ENCODE measurements around the gene S1PR2. TPM values are rescaled to one million over a fixed set of nuclear protein-coding genes. Genes with fewer than 3 reads are reported as not detected.

The S1PR2 gene
- total and polyA plus RNA-seq, 9 of the 15 experiments (the other 6 are each of a cell fraction or from before 2014, with no cell fraction given): 1.5 to 3.9 (median 2.0) TPM

DNA sequence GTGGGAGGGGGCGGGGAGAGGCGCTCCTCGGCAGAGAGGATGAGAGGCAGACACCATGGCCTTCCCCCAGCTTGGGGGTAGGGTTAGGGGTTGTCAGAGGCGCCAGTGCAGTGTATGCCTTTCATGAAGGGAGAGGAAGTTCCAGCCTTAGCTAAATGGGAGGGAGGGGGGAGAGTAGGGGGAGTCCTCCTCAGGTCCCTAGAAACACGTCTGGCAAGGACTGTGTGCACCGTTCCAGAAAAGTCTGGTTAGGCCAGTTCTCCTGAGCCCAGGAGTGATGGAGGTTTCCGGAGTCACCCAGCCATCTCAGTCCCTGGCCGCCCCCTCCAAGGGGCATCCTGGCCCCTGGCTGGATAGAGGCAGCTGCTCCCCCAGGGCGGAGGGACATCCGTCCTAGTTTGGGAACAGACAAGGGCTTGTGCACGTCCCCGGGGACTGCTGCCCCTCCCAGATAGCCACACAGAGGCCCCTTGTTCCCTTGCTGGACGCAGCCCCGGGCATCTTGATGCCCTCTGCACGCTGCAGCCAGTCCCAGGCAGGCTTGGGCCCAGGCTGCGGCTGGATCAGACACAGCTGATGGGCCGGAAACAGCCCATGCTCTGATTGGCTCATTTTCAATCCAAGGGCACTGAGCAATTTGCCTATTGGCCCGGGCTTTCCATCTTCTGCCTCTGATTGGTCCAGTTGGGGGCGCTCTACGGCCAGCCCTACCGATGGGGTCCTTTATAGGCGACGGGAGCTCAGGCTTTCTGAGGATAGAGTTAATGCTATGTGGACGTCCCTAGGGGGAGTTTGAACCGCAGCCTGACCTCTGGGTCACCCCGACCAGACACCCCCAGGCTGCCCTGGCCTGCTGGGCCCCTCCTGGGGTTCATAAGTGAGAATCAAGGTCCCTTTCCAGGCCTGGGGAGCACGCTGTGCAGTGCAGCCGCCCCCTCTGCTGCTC is 3.8 kb downstream of the S1PR2 start (continued):
- TF ChIP-seq, protein P1, sequence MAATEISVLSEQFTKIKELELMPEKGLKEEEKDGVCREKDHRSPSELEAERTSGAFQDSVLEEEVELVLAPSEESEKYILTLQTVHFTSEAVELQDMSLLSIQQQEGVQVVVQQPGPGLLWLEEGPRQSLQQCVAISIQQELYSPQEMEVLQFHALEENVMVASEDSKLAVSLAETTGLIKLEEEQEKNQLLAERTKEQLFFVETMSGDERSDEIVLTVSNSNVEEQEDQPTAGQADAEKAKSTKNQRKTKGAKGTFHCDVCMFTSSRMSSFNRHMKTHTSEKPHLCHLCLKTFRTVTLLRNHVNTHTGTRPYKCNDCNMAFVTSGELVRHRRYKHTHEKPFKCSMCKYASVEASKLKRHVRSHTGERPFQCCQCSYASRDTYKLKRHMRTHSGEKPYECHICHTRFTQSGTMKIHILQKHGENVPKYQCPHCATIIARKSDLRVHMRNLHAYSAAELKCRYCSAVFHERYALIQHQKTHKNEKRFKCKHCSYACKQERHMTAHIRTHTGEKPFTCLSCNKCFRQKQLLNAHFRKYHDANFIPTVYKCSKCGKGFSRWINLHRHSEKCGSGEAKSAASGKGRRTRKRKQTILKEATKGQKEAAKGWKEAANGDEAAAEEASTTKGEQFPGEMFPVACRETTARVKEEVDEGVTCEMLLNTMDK (IDR thresholded peaks at IDR 0.05; ENCODE audit: borderline replicate concordance, insufficient read depth, low read depth, low read length, poor library complexity, severe bottlenecking): peak; percentile 54
- no peak for TF ChIP-seq JUND (IDR thresholded peaks at IDR 0.05; ENCODE audit: borderline replicate concordance, low read depth, low read length)
- no peak for TF ChIP-seq JUND (tag; IDR thresholded peaks at IDR 0.05; ENCODE audit: borderline replicate concordance, low read depth, low read length)
- no peak for TF ChIP-seq MEF2D (tag; conservative IDR thresholded peaks at IDR 0.05; ENCODE audit: low read depth)
- TF ChIP-seq SIRT6 (IDR thresholded peaks at IDR 0.05; ENCODE audit: low read depth, low read length): no peak
- TF ChIP-seq, protein P2, sequence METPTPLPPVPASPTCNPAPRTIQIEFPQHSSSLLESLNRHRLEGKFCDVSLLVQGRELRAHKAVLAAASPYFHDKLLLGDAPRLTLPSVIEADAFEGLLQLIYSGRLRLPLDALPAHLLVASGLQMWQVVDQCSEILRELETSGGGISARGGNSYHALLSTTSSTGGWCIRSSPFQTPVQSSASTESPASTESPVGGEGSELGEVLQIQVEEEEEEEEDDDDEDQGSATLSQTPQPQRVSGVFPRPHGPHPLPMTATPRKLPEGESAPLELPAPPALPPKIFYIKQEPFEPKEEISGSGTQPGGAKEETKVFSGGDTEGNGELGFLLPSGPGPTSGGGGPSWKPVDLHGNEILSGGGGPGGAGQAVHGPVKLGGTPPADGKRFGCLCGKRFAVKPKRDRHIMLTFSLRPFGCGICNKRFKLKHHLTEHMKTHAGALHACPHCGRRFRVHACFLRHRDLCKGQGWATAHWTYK (CRISPR knock-in tag; IDR thresholded peaks at IDR 0.05): no peak
- TF ChIP-seq, protein P3, sequence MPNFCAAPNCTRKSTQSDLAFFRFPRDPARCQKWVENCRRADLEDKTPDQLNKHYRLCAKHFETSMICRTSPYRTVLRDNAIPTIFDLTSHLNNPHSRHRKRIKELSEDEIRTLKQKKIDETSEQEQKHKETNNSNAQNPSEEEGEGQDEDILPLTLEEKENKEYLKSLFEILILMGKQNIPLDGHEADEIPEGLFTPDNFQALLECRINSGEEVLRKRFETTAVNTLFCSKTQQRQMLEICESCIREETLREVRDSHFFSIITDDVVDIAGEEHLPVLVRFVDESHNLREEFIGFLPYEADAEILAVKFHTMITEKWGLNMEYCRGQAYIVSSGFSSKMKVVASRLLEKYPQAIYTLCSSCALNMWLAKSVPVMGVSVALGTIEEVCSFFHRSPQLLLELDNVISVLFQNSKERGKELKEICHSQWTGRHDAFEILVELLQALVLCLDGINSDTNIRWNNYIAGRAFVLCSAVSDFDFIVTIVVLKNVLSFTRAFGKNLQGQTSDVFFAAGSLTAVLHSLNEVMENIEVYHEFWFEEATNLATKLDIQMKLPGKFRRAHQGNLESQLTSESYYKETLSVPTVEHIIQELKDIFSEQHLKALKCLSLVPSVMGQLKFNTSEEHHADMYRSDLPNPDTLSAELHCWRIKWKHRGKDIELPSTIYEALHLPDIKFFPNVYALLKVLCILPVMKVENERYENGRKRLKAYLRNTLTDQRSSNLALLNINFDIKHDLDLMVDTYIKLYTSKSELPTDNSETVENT (CRISPR knock-in tag; IDR thresholded peaks at IDR 0.05): no peak

All from K562 (cell line).